GM12875 (cell line): ENCODE measurements around the gene SLC35F3.
"Not testable (repeated sequence)": the region's sequence is repeated elsewhere in the genome, so short reads cannot be mapped to it uniquely, and the experiment has no call there.

ENCODE experiments used
- H3K4me3 ChIP-seq: one replicate; pipeline ENCODE4 v1.5.1; 2011; ENCODE audit warnings: low read depth, low read length, control low read depth
- CTCF ChIP-seq: IDR thresholded peaks from 2 replicates; pipeline ENCODE4 v1.5.1; 2011; ENCODE audit warnings: low read depth, mild to moderate bottlenecking, control low read depth, inconsistent platforms, low read length, moderate library complexity, borderline replicate concordance; ENCODE audit not compliant: insufficient read depth

The SLC35F3 gene

GRCh38 chr1:234244482-234244881, 340.0 kb downstream of the SLC35F3 start:
- no peak overlapping the region for H3K4me3 ChIP-seq
- TF ChIP-seq CTCF = no peak

DNA sequence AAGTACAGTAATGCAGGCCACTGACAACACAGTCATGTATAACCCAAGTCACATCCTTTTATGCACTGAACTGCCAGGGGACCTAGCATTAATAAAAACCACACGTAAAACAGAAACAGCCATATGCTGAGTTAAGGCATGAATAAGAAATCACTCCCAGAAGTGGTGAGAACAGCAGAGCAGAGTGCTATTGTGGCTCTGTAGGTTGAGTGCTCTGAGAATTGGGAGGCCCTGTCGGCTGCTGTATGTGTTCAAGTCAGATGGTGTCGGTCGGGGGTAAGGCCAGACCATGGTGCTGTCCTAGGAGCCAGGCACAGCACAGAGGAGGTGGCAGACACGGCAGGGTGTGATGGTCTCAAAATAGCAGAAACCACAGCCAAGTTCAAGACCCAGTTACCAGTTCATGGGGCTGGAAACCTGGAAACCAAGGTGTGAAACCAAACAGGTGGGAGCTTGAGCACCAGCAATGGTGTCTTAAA, 342.2 kb downstream of the SLC35F3 start:
- no peak for TF ChIP-seq CTCF
- no peak overlapping the region for H3K4me3 ChIP-seq

DNA sequence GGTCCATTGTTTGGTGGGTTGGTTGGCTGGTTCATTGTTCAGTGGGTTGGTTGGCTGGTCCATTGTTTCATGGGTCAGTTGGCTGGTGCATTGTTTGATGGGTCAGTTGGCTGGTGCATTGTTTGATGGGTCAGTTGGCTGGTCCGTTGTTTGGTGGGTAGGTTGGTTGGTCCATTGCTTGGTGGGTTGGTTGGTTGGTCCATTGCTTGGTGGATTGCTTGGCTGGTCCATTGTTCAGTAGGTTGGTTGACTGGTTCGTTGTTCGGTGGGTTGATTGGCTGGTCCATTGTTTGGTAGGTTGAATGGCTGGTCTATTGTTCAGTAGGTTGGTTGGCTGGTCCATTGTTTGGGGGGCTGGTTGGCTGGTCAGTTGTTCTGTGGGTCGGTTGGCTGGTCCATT, 343.3 kb downstream of the SLC35F3 start:
- not testable (repeated sequence) for H3K4me3 ChIP-seq

DNA sequence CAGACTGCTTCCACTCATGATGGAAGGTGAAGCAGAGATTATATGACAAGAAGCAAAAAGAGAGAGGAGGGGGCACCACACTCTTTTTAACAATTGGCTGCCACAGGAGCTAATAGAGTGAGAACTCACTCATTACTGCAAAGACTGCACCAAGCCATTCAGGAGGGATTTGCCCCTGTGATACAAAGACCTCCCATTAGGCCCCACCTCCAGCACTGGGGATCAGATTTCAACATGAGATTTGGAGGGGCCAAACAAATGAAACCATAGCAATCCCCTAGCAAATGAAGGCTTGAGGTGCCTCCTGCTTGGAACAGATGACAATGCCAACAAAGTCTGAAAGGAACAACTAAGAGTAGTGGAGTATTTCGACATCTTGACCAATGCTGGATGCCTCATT, 346.3 kb downstream of the SLC35F3 start:
- H3K4me3 ChIP-seq = no peak overlapping the region
- no peak for TF ChIP-seq CTCF

GRCh38 chr1:234253732-234254131, 349.3 kb downstream of the SLC35F3 start:
- no peak overlapping the region for H3K4me3 ChIP-seq
- no peak for TF ChIP-seq CTCF

- no peak overlapping the region for H3K4me3 ChIP-seq
- no peak for TF ChIP-seq CTCF
Observed at GRCh38 chr1:234256359-234256758, 351.9 kb downstream of the SLC35F3 start.

DNA sequence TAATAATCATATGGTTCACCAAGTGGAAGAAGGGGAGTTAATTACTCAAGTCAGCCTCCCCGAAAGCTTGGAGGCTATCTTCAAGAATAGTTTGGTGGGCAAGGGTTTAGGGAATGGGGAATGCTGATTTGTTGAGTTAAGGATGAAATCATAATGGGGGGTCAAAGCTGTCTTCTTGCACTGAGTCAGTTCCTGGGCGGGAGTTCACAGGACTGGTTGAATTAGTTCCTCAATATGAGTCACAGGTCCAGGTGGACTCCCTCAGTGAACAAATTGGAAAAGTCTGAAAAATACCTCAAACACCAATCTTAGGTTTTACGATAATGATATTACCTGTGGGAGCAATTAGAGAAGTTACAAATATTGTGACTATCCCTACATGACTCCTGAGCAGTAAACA, 353.6 kb downstream of the SLC35F3 start:
- TF ChIP-seq CTCF = no peak

GRCh38 chr1:234260578-234260977, 356.1 kb downstream of the SLC35F3 start:
- no peak overlapping the region for H3K4me3 ChIP-seq
- no peak for TF ChIP-seq CTCF

More for the DNA sequence above, 353.6 kb downstream of the SLC35F3 start:
- H3K4me3 ChIP-seq = no peak overlapping the region
